HFFc6 (cell line): ENCODE data around the gene GNG7. TPM values are rescaled to one million over a fixed set of nuclear protein-coding genes. Genes with fewer than 3 reads are reported as not detected.

Source experiments
- DNase-seq: peaks from one replicate; pipeline ENCODE4 v3.0.0-alpha.2; 2018
- H3K27ac Mint-ChIP-seq: 2 replicates; pipeline ENCODE4 v1.8.0; 2020; ENCODE audit warnings: mild to moderate bottlenecking, mixed read lengths
- H3K27me3 Mint-ChIP-seq: 2 replicates; pipeline ENCODE4 v1.8.0; 2021; ENCODE audit warnings: mild to moderate bottlenecking, moderate library complexity, mixed read lengths; ENCODE audit not compliant: insufficient read depth
- H3K36me3 Mint-ChIP-seq: 2 replicates; pipeline ENCODE4 v1.8.0; 2021; ENCODE audit warnings: low read depth, mixed read lengths
- H3K4me1 Mint-ChIP-seq: 2 replicates; pipeline ENCODE4 v1.8.0; 2020; ENCODE audit warnings: low read depth, mixed read lengths
- H3K4me3 Mint-ChIP-seq: 2 replicates; pipeline ENCODE4 v1.8.0; 2020; ENCODE audit warnings: mild to moderate bottlenecking, moderate library complexity, mixed read lengths
- H3K9me3 Mint-ChIP-seq: 2 replicates; pipeline ENCODE4 v1.8.0; 2020; ENCODE audit warnings: mild to moderate bottlenecking, mixed read lengths
- total RNA-seq, 6 experiments: library from RNA; stranded (reverse); fragmentation: NEBNext Ultra II Directional; extraction: Animal tissue kit (Norgen Biotek cat#: 25700); gene quantifications; 2 replicates in 1 of 6; 3 replicates in 5 of 6; pipeline ENCODE4 v1.2.3, GENCODE V29; 2021
- TF ChIP-seq, protein P1 (sequence below): fragments of 200-600 bp; sonication (generic); IDR thresholded peaks from 2 replicates; pipeline ENCODE4 v1.5.0; 2021; ENCODE audit warnings: antibody characterized with exemption, mild to moderate bottlenecking

Gene GNG7
- total RNA-seq, 6 experiments from 2014 or later: 0.09 to 0.29 (median 0.11) TPM; not detected in 1

DNA sequence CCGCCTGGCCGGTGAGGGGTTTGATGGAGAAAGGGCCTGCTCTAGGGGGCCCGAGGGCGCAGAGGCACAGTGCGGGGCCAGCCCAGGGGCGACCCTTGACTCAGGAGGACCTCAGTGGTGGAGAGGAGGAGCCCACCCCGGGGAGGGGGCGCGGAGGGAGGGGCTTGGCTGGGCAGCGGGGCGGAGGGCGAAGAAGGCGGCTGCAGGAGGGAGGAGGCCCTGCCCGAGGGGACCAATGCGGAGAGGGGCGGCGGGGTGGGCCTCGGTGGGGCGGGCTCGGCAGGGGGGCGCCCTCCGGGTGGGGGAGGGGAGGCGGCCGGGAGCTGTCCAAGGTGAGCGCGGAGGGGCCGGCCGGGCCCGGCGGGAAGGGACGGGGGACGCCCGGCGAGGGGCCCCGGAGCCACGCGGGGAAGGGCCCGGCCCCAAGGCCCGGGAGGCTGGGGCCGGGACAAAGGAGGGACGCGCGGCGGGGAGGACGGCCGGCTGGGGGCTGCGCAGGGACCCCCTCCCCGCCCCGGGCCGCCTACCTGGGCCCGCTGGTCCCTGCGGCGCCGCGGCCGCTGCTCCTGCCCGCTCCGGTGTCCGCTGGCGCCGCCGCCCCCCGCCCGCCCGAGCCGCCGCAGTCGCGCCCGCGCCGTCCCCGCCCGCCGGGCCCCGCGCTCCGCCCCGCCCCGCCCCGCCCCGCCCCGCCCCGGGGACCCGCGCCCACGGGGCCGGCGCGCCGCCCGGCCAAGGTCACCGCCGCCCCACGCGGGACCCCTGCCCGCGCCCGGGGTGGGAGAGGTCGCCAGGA lies 18.5 kb upstream of the GNG7 start, which contains the start of gene DIRAS1:
Gene DIRAS1, minus strand, starts transcription at position 596 of the 793 bp plus-strand sequence. CDS start 3,566 bp downstream, outside the sequence.
- TF ChIP-seq, protein P1, sequence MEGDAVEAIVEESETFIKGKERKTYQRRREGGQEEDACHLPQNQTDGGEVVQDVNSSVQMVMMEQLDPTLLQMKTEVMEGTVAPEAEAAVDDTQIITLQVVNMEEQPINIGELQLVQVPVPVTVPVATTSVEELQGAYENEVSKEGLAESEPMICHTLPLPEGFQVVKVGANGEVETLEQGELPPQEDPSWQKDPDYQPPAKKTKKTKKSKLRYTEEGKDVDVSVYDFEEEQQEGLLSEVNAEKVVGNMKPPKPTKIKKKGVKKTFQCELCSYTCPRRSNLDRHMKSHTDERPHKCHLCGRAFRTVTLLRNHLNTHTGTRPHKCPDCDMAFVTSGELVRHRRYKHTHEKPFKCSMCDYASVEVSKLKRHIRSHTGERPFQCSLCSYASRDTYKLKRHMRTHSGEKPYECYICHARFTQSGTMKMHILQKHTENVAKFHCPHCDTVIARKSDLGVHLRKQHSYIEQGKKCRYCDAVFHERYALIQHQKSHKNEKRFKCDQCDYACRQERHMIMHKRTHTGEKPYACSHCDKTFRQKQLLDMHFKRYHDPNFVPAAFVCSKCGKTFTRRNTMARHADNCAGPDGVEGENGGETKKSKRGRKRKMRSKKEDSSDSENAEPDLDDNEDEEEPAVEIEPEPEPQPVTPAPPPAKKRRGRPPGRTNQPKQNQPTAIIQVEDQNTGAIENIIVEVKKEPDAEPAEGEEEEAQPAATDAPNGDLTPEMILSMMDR: no peak
- H3K4me1 Mint-ChIP-seq: peaks cover 26% of the 10 kb centered on the region
- peak within 1 kb of the TSS; percentile 7; the same call in 1 of the 2 replicates for H3K27ac Mint-ChIP-seq
- peaks cover 4% of the 10 kb centered on the region for H3K27me3 Mint-ChIP-seq
- H3K36me3 Mint-ChIP-seq: peaks cover under 1% of the 10 kb centered on the region
- H3K4me3 Mint-ChIP-seq: peak within 1 kb of the TSS; percentile 78
- no peak for DNase-seq
- peaks cover under 1% of the 10 kb centered on the region for H3K9me3 Mint-ChIP-seq

DNA sequence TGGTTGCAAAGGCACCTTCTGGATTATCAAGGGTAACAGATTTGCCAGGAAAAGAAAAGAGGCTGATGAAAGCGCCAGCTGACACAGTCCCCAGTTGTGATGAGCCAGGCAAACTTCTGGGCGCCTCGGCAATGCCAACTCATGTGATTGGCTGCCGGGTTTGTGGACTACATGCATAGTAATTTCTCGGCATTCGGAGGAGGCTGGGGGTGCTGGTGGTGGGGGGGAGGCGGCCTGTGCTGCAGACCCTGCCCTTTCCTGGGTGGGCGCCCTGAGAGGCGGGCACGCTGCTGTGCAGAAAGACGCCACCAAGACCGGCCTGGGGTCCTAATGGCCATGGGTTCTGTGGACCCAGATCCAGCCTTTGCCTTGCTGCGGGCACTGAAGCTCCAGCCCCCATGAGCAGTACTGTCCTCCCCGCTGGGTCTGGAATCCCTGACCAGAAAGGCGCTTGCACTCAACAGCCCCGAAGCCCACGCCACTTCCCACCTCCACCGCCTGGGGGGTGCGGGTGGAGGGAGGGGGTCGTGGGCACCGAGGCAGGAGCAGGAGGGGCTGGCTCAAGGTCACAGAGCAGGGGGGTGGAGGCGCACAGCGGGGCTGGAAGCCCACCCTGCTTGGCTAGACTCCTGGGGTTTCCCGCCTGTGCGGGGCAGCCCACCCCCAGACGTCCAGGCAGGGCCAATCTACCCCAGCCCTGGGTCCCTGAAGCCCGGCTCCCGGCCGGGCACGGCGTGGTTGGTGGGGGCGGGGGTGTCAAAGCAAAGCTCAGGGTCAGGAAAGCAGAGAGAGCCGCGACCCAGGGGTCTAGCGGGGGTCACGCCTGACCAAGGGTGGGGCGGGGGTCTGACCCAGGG lies 17.7 kb upstream of the GNG7 start:
- peaks cover 7% of the 10 kb centered on the region for H3K27me3 Mint-ChIP-seq
- DNase-seq: peak; percentile 33
- peaks cover 9% of the 10 kb centered on the region for H3K9me3 Mint-ChIP-seq
- peak overlapping the region; percentile 55; the same call in 1 of the 2 replicates for H3K27ac Mint-ChIP-seq
- peaks cover 9% of the 10 kb centered on the region for H3K36me3 Mint-ChIP-seq
- peaks cover 26% of the 10 kb centered on the region for H3K4me1 Mint-ChIP-seq
- TF ChIP-seq, protein P1: peak; percentile 34; the same call in 1 of the 2 replicates
- peak overlapping the region; percentile 78 for H3K4me3 Mint-ChIP-seq

DNA sequence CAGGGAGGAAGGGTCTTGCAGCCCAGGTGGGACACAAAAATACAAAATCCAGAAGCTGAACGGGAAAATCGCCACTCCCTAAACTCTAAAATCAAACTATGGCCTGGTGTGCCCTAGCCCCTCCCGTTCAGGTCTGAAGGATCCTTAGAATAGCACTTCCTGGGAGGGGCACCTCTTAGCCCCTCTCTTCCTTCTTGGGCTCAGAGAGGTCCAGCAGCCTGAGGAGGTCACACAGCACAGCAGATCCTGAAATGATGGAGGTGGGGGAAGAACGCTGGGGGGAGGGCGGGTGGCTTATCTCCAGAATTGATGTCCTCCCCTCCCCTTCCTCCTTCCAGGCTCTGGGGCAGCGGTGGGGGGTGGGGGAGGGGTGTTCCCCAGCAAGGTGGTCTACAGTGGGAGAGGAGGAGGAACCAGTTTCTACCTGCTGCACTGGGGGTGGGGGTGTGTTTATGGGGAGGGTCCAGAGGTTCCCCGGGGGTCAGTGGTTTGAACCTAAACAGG lies 16.8 kb upstream of the GNG7 start:
- TF ChIP-seq, protein P1: no peak
- DNase-seq: no peak
- H3K9me3 Mint-ChIP-seq: peaks cover 12% of the 10 kb centered on the region
- peaks cover 12% of the 10 kb centered on the region for H3K36me3 Mint-ChIP-seq
- H3K27me3 Mint-ChIP-seq: peaks cover 6% of the 10 kb centered on the region
- peaks cover 22% of the 10 kb centered on the region for H3K4me1 Mint-ChIP-seq
- H3K27ac Mint-ChIP-seq: no peak overlapping the region
- H3K4me3 Mint-ChIP-seq: no peak overlapping the region

DNA sequence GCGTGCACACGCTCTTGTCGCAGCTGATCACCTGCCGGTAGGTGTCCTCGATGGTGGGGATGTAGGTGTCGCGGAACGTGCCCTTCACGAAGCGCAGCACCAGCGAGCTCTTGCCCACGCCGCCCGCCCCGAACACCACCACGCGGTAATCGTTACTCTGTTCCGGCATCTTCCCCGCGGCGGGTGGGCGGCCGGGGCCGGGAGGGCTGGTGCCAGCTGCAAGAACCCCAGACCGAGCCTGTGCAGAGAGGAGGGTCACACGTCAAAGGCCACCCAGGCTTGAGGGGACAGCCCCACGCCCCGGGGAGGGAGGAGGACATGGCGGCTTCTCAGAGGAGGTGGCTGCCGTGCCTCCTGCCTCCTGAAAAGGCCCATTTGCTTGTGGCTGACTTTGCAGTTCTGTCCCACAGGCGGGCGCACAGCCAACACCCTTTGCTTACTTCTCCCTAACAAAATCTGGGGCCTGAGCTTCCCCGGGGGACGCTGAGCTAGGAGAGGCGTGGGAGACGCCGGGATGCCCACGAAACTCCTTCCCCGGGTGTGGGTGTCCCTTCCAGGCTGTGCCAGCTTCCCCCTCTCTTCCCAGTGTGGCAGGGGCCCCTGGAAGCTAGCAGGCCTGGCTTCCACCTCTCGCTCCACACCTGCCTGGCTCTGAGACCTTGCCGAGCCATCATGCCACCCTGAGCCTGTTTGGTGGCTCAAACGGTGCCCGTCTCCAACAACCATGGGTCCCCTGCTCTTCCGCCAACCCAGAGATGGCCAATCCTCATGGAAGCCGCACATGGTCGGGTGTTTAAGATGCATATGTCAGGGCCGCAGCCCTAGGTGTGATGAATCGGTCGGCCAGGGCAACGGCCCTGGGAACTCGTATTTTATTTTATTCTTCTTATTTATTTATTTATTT lies 15.4 kb upstream of the GNG7 start:
- TF ChIP-seq, protein P1: no peak
- peaks cover 12% of the 10 kb centered on the region for H3K36me3 Mint-ChIP-seq
- H3K27ac Mint-ChIP-seq: no peak overlapping the region
- H3K4me3 Mint-ChIP-seq: no peak overlapping the region
- peaks cover 6% of the 10 kb centered on the region for H3K27me3 Mint-ChIP-seq
- DNase-seq: no peak
- peaks cover 10% of the 10 kb centered on the region; the same call in 1 of the 2 replicates for H3K4me1 Mint-ChIP-seq
- H3K9me3 Mint-ChIP-seq: peaks cover 12% of the 10 kb centered on the region
